Fibroblast of pulmonary artery (primary cell): ENCODE results near the gene ATAD2B.
A peak's percentile ranks its signal among the peaks of the same experiment; 100 is the strongest.

Experiments used
- DNase-seq: peaks from one replicate; pipeline ENCODE4 v3.0.0-alpha.2; 2010; ENCODE audit warnings: low read depth
- H3K4me3 ChIP-seq: replicated peaks from 2 replicates; pipeline ENCODE4 v1.5.1; 2011; ENCODE audit warnings: low read depth, mild to moderate bottlenecking, control low read depth, low read length, moderate library complexity
- TF ChIP-seq, protein P1 (sequence below): IDR thresholded peaks from 2 replicates; pipeline ENCODE4 v1.5.1; 2011; ENCODE audit warnings: mild to moderate bottlenecking, control low read depth, low read length, inconsistent platforms; ENCODE audit errors: missing control alignments

ATAD2B gene

DNA sequence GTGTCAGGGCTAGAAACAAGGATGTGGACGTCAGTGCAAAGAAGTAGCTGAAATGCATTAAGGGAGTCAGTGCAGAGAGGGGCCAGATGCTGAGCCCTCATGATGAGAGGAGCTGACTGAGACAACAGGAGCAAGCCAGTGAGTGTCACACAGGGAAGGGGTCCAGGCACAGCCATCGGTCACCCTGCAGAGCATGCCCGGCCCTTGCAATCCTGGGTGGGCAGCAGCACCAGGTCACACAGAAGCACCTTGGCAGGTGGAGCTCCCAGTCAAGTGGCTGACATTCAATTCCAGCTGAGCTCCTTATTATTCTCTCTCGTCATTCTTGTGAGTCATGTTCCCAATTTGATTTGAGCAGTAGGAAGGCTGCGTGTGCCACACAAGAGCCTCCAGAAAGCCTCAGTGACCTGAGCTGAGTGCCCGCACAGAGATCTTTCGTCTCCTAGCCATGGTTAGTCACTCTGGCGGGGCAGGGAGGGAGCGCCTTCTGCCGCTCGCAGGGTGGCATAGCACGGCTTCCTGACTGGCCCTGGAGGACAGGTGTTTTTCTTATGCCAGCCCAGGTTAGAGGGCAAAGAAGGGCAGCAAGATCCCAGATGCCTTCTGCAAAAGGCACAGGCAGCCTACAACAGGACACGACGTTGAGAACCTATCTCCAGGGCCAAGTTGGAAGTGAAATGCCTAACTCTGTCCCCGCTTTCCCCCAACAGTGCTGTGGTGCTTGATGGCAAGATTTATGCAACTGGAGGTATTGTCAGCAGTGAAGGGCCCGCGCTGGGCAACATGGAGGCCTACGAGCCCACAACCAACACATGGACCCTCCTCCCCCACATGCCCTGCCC is 220.9 kb downstream of the ATAD2B start:
- no peak overlapping the region for H3K4me3 ChIP-seq
- no peak for DNase-seq
- TF ChIP-seq, protein P1, sequence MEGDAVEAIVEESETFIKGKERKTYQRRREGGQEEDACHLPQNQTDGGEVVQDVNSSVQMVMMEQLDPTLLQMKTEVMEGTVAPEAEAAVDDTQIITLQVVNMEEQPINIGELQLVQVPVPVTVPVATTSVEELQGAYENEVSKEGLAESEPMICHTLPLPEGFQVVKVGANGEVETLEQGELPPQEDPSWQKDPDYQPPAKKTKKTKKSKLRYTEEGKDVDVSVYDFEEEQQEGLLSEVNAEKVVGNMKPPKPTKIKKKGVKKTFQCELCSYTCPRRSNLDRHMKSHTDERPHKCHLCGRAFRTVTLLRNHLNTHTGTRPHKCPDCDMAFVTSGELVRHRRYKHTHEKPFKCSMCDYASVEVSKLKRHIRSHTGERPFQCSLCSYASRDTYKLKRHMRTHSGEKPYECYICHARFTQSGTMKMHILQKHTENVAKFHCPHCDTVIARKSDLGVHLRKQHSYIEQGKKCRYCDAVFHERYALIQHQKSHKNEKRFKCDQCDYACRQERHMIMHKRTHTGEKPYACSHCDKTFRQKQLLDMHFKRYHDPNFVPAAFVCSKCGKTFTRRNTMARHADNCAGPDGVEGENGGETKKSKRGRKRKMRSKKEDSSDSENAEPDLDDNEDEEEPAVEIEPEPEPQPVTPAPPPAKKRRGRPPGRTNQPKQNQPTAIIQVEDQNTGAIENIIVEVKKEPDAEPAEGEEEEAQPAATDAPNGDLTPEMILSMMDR = no peak

DNA sequence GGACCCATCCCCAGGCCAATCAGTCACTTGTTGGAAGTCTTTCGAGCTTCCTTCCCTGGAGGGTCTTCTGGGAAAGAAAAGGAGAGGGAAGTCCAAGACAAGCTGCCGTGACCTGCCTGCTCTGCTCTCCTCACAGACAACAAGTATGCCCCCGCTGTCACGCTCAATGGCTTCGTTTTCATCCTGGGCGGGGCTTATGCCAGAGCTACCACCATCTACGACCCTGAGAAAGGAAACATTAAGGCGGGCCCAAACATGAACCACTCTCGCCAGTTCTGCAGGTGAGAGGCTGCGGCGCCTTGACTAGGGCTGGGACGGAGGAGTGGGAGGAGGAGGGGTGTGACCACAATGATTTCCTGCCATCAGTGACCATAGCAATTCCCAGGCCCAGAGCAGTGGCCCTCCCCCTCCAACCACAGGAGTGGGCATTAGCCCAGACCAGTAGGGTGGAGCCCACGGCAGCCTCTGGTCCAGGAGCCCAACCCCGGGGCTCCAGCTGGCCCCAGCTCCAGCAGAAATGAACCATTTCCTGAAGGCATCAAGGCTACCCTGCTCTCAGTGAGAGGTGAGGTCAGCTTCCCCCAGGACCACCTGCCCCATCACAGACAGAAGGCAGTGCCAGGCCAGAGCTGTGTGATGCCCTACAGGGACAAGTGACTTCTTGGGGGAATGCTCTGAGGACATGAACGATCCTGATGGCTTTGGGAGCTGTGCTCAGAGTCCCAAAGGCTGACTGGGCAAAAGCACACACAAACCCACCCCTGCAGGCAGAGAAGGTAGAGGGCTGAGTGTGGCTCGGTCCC is 223.1 kb downstream of the ATAD2B start:
- no peak for DNase-seq
- TF ChIP-seq, protein P1 = no peak
- no peak overlapping the region for H3K4me3 ChIP-seq

DNA sequence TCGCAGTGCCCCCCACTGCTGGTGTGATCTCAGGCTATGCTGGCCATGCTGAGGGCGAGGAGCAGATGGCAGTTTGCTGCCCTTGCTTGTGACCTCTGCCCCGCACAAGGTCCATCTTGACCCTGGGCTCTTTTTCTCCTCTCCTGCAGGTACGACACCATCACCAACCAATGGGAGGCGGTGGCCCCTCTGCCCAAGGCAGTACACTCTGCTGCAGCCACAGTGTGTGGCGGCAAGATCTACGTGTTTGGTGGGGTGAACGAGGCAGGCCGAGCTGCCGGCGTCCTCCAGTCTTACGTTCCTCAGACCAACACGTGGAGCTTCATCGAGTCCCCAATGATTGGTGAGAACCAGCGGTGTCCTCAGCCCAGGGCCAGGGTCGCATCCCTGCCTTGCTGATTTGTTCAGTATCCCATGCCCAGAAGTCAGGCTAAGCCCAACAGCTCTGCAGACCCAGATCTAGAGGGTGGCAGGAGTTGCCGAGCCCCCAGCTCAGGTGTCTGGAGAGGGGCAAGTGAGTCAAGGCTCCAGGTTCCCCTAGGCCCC is 223.8 kb downstream of the ATAD2B start:
- H3K4me3 ChIP-seq = no peak overlapping the region
- TF ChIP-seq, protein P1 = no peak
- no peak for DNase-seq

DNA sequence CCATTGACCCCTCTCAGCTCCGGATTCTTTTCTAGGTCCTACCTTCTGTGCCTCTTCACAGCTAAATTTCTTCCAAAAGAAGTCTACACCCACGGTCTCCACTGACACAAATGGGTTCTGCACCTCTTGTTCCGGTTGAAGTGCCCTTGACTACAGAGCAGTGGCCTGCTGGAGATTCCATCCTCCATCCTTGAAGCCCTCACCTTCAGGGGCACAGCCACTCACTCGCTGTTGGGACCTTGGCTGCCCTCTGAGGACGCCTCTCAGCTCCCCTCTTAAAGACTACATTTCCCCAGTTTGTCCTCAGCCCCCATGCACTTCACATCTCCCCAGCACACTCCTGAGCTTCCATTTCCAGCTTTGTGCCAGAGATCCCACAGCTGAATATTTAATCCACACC is 226.3 kb downstream of the ATAD2B start:
- DNase-seq = no peak
- H3K4me3 ChIP-seq = no peak overlapping the region
- TF ChIP-seq, protein P1 = no peak

DNA sequence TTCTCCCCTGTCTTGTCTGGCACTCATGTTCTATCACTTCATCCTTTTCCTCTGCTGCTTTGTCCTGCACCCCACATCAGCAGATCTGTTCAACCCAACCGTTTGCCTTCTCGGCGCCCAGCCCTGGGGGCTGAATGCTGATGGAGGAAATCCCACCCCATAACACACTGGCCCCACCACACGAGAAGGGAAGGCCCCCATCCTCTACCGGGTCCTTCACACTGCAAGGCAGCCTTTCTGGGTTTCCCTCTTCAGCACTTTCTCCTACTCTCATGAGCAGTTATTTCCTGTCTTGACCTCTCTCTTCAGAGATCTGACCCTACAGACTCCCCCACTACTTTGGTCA is 227.4 kb downstream of the ATAD2B start:
- DNase-seq = no peak
- TF ChIP-seq, protein P1 = no peak
- H3K4me3 ChIP-seq = no peak overlapping the region

DNA sequence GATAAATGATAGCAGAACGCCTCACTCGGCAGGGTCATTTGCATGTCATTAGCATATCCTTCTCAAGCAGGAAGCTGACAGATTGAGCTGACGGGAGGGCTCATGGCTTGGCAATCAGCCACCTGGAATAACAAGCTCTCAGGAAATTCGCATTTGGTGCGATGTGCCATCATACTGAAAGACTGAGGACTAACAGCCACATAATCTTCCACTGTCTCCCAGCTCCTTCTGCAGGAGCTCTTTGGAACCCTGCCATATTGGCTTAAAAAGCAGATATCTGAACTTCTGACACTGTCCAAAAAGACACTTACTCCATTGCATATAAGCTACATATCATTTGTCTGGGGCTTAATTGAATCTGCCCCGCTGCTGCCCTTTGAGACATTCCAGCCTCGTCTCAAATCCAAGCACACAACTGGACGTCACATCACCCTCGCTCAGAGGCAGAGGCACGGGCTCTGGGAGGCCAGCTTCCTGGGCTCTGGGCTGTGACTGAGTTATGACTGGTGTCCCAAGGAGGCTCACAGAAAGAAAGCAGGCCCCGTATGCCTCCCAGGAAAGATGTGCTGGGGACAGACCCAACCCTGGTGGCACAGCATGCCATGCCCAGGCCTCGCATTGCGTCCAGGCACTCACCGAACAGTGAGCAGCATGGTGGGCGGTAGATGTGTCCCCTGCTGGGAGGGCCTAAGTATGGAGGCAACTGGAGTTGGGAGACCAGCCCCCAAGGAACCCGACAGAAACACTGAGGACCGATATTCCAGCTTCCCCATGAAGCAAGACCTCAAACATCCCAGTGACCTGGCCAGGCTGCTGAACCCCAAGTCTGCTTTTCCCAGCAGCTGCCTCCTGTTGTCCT is 228.0 kb downstream of the ATAD2B start:
- no peak overlapping the region for H3K4me3 ChIP-seq
- DNase-seq = peak; percentile 56
- TF ChIP-seq, protein P1 = no peak
